ENCODE results near the gene CD226. TPM values are rescaled to one million over a fixed set of nuclear protein-coding genes. Genes with fewer than 3 reads are reported as not detected.
"Not testable (repeated sequence)": the region's sequence is repeated elsewhere in the genome, so short reads cannot be mapped to it uniquely, and the experiment has no call there.

The CD226 gene
- total RNA-seq, 1 donor from 2014 or later = 1.5 TPM

DNA sequence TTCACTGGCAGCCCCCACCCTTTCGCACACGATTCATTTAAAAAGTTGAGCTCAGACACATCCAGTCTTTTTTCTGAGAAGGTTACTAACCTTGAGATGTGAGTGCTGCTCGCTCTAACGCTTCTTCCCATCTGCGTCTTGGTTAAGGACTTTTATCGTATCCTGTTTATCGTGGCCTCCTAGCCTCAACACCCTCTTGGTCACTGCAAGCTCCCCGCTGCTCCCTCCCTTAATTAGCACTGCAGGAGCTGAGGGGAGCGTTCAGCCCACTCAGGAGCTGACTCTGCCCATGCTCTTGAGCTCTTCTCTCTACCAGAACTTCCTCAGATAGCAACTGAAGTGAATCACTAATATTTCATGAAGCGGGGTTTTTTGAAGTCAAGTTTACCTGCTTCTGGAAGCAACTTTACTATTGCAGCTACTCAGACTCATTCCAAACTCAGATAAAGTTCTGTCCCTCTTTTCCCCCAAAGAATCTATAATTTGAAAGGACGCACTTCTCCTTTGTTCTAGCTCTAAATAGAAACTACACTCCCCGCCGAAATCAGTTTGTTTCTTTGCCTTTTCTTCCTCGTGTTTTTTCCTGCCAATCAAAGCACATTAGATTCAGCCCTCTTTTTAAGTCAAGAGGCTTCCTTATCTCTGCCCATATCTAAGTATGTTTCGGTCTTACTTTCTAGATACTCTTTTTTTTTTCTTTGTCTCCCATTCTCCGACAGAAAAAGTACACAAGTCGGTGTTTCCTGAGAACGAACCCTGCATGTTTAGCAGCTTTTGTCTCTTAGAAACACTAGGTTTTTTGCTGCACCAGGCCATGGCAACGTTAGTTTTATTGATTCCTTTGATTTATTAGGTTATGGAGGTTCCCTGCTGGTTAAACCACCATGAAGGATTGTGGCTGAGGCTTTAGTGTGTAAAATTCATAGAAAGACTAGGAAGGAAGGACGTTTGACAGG lies 9.3 kb upstream of the CD226 start:
- DNase-seq (ENCODE audit: low read depth in 2 of 2) = no peak

DNA sequence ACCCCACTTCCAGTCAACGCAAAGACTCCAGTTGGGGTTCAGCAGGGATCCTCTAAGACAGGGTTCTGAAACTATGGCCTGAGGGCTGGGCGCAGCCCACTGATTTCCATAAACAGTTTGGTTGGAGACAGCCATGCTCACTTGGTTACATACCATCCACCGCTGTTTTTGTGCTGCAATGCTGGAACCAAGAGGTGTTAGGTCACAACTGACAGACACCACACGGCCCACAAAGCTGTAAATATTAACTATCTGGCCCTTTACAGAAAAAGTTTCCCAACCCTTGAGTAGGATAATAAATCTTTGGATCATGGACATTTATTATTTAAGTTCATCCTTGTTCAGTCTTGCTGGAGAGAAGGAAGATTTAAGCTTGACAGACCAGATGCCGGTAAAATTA lies 8.4 kb upstream of the CD226 start:
- no peak for DNase-seq (ENCODE audit: low read depth in 2 of 2)

DNA sequence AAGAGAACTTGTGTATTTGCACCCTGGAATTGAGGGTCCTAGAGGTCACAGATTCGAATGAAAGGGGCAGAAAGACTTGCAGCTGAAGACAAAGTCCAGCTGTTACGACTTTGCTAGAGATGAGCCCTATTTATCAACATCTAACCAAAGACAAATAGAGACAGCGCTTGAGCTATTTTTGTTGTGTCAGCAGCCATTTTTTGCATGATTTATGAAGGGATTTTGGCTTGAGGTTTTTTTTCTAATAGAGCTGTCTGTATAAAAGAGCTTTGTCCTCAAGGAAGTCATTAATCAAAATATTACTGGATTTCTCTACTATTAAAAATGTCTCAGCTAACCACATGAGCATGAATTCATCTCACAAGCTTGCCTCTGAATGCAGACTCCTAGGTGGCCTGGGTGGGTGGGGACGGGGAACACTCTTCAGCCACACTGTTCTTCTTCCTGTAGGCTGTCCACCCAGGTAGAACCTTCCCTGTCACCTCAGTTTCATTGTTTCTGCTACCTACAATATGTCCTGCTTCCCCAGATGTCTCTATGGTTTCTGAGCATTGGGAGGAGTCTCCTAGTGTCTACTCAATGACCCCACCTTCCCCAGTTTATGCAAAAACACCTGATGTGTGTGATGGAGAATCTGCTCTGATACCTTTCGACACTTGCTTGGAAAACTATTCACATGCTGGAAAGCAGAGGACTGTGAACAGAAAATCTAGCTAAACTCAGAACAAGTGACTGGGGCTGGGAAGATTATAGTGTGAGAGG lies 7.2 kb upstream of the CD226 start:
- DNase-seq (ENCODE audit: low read depth in 2 of 2) = no peak

DNA sequence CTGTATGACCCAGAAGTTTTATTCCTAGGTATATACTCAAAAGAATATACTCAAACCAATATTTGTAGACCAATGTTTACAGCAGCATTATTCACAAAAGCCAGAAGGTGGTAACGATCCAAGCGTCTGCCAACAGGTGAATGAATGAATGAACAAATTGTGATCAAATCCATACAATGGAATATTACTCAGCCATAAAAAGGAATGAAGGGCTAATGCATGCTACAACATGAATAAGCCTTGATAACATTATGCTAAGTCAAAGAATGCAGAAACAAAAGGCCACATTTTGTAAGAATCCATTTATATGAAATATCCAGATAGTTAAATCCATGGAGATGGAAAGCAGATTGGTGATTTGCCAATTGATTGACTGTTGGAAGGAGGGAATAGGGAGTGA lies 5.5 kb upstream of the CD226 start:
- no peak for DNase-seq (ENCODE audit: low read depth in 2 of 2)

DNA sequence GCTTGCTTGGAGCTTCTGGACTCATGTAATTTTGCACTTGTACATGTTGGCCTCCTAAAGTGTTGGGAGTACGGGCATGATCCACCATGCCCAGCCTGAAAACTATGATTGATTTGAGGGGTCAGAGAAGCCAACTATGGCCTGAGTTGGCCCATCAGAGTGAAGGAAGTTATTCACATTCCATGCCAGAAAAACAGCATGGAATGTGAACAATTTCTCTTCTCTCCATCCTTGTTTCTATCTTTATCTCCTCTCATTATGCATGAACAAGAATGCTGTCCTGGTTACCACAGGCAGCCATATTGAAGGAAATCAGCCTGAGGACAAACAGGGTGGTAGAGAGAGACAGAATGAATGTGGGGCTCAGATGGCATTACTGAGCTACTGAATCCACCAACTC lies 3.5 kb upstream of the CD226 start:
- DNase-seq (ENCODE audit: low read depth in 2 of 2) = peak; percentile 49 to 77

DNA sequence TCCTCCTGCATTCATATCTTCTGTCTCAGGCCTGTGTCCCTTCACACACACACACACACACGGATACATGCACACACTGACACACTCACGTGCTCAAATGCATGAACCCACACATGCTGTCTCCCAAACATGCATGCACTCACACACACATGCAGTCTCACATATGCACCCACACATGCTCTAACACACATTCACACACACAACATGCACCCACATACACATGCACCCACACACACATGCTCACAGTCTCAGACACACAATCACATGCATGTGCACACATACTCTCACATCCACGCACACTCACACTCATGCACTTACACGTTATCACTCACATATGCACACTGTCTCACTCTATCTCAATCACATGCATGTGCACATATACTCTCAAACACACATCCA lies 1.9 kb upstream of the CD226 start:
- no peak for DNase-seq (ENCODE audit: low read depth in 2 of 2)

DNA sequence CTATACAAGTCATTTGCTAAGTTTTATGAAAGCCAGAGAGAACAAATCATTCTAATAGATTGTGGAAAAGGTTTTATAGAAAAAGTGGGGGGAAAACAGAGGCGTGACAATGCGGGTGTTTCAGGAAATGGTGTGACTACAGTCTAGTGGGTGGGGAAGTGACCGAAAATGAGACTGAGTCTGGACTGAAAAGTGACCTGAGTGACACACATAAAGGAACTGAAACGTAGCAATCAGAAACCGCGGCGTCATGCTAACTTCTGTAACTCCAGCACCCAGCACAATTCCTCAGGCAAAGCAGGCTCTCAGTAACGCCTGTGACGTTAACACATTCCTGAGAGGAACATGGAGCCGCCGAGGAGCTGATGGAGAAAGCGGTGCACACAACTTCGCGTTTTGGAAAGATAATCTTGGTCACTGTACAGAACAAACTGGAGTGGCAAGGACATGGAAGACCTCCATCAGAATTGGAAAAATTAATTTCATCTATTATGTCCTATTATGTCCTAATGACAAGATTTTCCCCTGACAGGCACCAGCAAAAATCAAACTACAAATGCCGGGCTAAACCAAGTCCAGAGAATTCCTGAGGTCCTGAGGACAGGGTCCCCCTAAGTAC lies 1.4 kb upstream of the CD226 start:
- DNase-seq (ENCODE audit: low read depth in 2 of 2) = peak; percentile 40 to 43

DNA sequence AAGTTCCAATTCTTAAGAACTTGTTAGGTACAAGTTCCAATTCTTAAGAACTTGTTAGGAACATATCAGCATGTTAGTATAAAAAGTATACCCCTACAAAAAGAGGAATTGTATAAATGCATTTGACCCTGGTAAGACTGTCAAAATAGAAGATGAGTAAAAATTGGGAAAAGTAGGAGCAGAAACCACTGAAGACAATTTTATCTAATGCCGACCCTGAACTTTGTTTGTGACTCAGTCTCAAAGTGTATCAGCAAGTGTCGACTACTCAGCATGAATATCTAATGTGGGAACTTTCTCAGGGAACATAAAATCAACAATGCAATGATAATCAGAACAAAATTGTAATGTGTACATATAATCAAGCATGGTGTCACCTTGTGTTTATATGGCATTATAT lies 583 bp upstream of the CD226 start:
- no peak for DNase-seq (ENCODE audit: low read depth in 2 of 2)

DNA sequence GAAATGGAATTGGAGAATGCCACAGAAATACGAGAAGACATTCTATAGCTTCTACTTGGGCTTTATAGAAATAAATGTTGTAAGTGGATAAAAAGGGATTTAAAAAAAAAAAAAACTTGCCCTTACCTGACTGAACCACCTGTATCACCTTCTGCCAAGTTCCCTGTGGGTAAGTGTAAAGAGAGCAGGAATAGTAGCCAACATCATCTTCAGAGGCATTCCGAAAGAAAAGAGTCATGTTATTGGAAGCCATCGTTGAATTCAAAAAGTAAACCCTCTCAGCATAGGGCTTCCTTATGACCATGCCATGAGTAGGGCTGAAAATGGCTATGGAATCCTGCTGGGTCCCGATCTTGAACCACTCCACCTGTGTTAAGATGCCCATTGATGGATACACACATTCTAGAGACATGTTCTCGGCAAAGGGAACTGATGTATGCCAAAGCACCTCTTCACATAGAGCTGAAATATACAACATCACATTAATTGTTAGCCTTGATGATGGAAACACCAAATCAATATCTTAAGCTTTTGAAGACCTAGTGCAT lies 991 bp downstream of the CD226 start:
- no peak for DNase-seq (ENCODE audit: low read depth in 2 of 2)

DNA sequence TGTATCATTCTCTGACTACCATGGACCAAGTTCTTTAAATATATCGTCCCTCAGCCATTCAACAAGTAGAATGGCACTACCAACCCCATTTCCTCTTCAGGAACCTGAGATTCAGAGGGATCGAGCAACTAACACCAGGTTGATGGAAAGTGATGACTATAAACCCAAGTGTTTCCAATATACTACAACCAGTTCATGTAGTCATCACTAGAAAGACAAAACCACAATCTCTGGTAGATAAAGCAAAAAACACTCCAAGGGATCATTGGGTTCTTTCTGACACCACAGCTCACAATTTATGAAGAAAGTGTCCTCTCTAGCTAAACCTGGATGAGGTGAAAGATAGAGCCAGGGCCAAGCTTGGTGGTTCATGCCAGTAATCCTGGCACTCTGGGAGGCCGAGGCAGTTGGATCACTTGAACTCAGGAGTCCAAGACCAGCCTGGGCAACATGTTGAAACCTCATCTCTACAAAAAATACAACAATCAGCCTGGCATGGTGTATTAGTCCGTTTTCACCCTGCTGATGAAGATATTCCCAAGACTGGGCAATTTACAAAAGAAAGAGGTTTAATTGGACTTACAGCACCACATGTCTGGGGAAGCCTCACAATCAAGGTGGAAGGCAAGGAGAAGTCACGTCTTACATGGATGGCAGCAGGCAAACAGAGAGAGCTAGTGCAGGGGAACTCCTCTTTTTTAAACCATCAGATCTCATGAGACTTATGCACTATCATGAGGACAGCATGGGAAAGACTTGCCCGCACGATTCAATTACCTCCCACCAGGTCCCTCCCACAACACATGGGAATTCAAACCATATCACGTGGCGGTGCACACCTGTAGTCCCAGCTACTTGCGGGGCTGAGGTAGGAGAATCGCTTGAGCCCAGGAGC lies 2.2 kb downstream of the CD226 start:
- DNase-seq (ENCODE audit: low read depth in 2 of 2) = no peak

DNA sequence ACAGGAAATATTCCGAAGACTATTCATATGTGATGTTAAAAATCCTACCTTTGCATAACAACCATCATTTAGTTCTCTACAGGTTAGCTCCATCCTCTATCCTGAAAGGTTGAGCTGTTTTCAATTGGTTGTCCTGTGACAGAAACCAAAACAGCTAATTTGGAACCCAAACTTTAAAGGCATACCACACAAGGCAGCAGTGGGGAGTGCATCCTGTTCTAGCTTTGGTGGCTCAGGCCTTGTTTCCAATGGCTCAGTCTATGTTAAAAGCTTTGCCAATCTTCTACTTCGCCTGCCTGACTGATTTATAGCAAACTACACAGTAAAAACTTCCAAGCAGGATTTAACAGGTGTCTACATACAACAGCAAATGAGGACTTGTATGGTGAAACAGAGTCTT lies 3.2 kb downstream of the CD226 start:
- DNase-seq (ENCODE audit: low read depth in 2 of 2) = no peak

DNA sequence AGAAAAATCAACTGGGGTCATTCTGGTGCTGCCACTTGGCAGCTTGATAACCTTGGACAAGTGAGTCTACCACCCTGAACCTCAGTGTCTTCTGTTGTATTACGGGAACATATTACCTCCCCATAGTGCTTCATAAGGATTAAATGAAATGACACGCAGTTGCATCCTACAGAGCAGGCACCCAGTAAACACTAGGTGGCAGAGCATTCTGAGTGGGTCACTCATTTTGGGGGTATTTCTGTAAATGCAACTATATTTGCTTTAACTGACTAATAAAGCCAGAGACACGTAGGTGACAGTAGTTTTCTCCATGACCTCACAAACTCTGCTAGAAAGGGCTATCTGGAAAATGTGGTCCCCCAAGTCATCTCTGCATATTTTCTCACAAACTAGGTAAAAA lies 4.7 kb downstream of the CD226 start:
- DNase-seq (ENCODE audit: low read depth in 2 of 2) = no peak

DNA sequence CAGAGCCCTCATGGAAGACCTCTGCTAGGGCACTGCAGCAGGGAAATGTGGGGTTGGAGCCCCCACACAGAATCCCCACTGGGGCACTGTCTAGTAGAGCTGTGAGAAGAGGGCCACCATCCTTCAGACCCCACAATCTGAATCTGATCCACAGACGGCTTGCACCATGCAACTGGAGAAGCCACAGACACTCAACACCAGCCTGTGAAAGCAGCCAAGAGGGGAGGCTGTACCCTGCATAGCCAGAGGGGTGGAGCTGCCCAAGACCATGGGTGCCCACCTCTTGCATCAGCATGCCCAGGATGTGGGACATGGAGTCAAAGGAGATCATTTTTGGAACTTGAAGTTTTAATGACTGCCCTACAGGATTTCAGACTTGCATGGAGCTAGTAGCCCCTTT lies 6.5 kb downstream of the CD226 start:
- no peak for DNase-seq (ENCODE audit: low read depth in 2 of 2)

DNA sequence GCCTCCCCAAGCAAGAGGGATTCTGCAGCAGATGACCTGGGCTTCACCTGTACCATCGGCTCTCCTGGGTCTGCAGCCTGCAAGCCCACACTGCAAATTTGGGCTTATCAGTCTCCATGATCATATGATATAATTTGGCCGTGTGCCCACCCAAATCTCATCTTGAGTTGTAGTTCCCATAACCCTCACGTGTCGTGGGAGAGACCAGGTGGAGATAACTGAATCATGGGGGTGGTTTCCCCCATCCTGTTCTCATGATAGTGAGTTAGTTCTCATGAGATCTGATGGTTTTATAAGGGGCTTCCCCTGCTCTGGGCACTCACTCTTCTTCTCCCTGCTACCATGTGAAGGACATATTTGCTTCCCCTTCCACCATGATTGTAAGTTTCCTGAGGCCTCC lies 7.9 kb downstream of the CD226 start:
- not testable (repeated sequence) for DNase-seq (ENCODE audit: low read depth in 2 of 2)

DNA sequence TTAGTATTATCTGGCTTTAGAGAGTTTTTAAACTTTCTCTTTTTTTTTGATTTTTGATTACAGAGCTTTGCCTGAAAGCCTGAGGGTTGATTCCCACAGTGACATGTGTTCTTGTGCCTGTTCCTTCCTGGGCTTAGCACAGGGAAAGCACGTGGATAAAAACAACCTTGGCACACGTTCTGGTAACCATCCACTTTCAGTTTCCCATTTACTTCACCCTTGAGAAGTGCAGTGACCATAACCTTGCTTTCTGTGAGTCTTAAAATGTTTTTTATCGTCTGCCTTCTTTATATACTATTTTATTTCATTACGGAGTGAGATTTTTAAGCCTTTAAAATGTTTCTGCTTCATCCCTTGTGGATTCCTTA lies 11.5 kb downstream of the CD226 start:
- DNase-seq (ENCODE audit: low read depth in 2 of 2) = no peak

DNA sequence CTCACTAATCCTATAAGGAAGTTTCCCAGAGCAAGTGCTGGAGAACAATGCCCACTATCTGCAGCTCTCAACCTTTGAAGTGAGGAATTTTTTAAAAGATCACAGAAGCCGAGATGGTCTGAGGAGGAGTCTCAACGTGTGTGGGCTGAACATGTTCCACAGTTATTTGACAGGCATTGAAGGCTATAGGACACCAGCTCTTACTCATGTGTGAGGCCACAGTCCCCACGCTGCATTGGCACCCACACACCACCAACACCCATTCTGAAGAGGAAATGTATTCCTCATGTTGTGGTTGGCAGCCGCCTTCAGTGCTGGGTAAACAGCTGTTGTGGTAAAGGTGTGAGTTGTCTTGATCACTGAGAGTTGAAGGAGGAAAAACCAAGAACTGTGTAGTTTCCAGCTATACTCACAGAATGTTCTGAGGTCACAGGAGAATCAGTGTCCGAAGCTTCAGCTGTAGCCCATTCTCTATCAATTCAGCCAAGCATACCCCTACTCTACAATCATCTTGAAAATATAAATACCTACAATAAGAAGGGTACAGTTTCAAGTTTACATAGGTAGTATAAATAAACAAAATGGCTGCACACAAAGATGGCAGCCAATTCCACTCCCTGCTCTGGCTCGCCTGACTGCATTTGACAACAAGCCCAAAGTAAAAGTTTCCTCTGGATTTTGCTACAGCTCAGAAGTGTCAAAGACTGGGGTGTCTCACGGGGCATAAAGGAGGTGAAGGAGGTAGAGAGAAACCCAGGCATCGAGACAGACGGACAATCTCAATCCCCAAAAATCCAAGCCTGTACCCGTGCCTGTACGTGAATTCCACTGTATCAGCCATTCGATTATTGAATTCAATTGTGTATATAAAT lies 12.1 kb downstream of the CD226 start:
- no peak for DNase-seq (ENCODE audit: low read depth in 2 of 2)

DNA sequence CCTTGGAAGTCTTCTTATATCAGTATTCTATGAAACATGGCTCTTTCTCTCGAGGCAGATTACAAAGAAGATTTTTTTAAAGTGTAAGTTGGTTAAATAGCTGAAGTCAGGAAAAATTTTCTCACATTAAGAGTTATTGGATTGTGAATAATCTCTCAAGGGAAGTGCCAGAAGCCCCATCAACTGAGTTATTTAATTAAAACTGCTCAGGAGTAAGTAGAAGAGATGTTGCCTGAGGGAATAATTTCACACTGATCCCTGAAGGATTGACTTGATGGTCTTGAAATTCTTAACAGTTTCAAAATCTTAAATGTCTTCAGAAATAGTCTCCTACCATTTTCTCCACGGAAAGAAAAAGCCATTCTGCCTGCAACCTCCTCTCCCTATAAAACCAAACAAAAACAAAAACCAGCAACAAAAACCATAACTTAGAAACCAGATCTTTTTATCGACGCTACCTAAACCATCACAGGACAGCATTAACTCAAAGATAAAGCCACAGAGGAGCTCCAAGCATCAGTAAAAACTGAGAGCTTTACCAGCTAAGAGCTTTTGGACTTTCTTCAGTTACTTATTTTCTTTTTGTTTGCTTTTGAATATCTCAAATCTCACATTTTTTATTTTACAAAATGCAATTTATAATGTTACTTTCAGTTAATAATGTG lies 12.9 kb downstream of the CD226 start:
- no peak for DNase-seq (ENCODE audit: low read depth in 2 of 2)

DNA sequence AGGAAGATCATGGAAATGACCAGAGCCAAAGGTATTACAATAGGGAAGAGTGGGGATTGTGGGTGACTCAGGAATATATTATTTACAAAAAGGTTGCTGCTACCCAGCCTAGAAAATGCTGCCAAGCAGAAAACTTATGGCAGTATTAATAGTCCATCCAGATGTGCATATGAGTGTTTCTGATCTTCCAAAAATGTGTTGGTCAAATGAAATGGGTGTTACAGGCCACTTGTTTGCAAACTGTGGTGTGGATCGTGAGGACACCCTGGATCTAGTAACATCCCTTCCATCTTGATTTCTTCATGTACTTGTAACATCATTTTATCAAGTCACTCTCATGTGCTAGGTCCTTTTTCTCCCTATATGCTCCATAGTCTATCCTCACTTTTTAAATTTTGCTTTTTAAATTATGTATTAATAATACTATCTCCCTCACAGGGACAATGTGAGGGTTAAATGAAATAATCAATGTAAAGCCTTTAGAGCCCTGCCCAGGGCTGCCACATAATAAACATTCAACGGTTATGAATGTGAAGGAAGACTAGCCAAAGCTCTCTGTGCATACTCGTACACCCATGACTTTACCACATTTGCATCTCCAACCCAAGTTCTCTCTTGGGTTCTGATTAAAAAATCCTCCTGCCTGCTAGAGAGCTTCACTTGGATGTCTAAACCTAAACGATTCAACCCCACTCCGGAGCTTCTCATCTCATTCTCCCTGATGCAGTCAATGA lies 18.5 kb downstream of the CD226 start:
- DNase-seq (ENCODE audit: low read depth in 2 of 2) = no peak

DNA sequence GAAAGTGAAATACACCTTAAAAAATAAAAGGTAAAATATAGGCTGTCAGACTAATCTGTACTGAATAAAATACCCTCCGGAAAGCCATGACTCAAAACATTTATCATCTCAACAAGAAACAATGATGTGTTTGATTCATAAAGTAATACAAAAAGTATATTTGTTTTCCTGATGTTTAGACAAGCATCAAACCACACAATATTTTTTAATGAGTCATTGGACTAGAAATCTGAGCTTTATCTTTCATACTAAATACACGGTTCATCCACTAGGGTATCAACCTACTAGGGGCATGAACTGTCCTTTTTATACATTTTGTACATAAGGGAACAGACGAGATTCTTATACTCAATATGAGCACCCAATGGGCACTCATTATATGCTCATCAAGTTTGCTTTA lies 31.3 kb downstream of the CD226 start:
- no peak for DNase-seq (ENCODE audit: low read depth in 2 of 2)

All from dermis microvascular lymphatic vessel endothelial cell (primary cell).